T-helper 2 cell treated with Interferon-gamma antibody and Interleukin-4, amounts not matched to agents 100 ng/mL and 5 ng/mL, for 36 hours (primary cell): ENCODE data around the gene UBE2E1. TPM values are rescaled to one million over a fixed set of nuclear protein-coding genes. Genes with fewer than 3 reads are reported as not detected.

Experiments used
- intact Hi-C: fragments of 100-400 bp; cut with micrococcal nuclease; formaldehyde crosslinking; loops from one replicate; pipeline ENCODE4 v1.15.1; 2023
- total RNA-seq: library from RNA; stranded (reverse); gene quantifications from 2 replicates; pipeline ENCODE4 v1.2.3, GENCODE V29; 2022

The UBE2E1 gene
- 68.5 and 70.7 TPM in 2 replicates for total RNA-seq

DNA sequence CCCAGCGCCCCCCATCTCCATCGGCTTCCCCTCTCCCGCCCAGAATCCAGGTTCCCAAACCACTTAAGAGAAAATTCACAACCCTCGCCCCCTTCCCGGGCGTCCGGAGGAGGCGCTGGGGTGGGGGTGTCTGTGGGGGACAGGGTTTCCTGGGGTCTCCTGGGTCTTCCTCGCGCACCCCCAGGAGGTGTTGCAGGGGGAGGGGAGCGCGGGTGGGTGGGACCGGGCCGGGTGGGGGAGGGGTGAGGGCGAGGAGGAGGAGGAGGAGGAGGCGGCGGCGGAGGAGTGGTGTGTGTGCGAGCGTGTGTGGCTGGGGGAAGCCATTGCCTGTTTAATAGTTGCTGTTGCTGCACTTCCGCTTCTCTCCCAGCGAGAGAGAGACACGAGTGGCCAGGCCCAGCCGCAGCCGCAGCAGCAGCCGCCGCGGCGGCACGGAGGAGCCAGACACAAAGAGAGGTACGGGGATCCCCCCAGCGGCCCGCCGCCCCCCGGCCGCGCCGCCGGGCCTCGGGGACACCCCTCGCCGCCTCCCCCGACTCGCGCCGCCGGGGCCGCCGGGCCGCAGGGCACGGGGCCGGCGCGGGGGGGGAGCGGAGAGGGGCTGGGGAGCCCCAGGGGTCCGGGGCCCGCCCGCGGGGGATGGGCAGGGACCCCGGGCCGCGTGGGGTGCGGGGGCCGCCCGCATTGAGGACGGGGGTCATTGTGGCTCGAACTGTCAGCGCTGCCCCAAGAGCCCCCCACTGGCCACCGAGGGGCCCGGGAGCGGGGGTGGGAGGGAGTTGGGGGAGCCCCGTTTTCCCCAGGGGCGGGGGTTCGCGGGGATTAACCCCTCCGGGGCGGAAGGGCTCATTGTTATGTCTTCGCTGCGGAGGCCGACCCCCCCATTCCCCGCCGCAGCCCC lies at the start of gene UBE2E1:
UBE2E1 (plus strand) TSS at position 323 of the 901 bp plus-strand sequence. CDS start 1,315 bp downstream, outside the sequence.
- intact Hi-C loops: loop anchor here (1.0 to 10.0 kb wide), 4 partner anchors 111 to 604 kb away; partner anchors contain the start of genes NR1D2, RPL15 and UBE2E2

DNA sequence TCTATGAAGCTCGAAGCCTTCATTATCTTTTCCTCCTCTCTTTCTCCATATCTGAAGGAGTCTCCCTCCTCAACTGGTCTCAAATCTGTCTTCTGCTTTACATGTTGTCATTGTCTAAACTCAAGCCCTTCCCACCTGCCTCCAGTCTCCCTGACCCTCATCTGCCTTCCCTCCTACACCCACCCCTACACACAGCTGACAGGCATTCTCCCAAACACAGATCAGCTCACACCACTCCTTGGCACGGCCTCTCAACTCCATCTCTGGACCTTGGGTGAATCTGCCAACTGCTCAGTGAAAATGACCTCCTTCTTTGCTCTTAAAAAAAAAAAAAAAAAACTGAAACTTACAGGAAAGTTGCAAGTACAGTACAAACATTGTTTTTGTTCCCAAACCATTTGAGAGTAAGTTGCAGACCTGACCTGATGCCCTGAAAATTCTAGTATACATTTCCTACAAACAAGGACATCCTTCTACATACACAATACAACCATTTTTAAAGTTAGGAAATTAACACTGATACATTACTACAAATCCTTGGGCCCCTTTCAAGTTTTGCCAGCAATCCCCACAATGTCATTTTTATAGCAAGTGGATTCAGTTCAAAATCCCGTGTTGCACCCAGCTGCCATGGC lies 49.4 kb upstream of the UBE2E1 start:
- intact Hi-C loops: no loop called here

DNA sequence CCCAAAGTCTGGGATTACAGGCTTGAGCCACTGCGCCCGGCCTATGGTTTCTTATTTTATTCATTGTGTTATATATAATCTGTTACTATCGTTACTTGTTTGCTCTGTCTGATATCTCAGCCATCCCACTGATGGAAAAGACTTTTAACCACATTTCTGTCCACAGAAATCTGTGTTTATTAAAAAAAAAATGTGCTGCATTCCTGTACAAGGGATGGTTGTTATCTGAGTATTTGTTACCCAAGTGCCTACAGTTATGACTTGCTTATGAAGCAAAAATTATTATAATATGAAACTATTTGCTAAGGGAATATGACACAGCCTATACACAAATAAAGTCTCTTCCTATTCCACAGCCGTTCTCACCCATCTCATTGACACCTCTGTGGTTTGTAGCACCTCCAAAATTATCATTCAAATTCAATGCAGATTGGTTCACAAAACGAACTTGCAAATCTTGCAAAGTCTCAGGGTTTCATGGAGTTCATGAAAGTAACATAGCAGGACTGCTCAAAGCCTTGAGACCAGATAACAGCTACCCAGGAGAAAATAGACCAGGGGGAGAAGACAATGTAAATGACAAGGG lies 47.4 kb upstream of the UBE2E1 start:
- intact Hi-C loops: no loop called here

DNA sequence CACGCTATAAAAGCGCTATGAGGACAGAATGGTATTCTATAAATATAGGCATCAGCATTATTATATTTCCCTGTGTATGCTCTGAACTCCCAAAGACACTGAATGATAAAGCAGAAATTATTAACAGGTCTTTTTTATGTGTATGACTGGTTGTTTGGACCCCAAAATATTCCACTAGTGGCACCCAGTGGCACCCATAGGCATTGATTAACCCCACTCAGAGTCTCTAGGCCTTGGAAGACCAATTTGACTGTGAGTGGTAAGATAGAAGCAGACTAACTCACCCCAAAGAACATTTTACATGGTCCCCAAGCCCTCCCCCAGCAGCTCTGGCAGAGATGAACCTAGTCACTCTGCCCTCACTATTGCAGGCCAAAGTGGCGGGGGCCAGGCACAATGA lies 45.4 kb upstream of the UBE2E1 start:
- intact Hi-C loops: no loop called here

DNA sequence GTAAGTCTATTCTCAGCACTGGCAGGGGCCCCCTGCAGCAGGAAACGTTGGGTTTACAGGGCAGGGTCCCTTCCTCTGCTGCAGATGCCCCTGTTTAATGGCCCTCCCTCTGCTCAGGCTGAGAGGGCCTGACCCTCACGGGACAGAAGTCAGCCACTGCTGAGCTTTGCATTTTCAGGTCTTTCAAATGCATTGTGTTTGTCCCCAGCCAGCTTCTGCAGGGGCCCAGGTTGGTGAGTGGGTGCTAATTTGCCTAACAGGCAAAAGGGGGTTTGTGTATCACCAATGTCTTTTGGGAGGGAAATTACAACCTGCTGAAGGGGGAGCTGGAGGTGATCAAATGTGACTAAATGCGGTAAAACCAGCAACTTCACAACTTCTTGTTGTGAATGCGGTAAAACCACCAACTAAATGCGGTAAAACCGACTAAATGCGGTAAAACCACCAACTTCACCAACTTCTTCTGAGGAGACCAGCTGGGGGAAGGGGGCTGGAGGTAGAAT lies 44.8 kb upstream of the UBE2E1 start:
- intact Hi-C loops: no loop called here

DNA sequence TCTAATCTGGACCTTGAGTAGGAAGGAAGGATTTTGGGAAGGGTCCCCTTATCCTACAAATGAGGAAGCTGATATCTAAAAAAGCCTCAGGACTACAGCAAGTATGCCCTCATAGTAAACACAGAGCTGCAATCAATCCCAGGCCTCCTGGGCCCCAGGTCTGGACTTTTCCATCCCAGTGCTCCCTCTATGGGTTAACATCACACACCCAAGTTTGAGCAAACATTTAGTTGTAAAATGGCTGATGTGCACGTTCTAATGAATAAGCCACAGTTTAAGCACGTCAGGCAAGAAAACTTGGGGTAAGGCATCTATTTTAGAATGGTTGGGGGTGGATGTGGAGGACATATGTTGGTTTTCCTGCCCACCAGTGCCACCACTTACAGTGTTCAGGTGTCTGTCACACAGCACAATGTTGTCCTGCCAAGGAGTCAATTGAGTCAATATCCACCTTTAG lies 44.3 kb upstream of the UBE2E1 start:
- intact Hi-C loops: no loop called here

DNA sequence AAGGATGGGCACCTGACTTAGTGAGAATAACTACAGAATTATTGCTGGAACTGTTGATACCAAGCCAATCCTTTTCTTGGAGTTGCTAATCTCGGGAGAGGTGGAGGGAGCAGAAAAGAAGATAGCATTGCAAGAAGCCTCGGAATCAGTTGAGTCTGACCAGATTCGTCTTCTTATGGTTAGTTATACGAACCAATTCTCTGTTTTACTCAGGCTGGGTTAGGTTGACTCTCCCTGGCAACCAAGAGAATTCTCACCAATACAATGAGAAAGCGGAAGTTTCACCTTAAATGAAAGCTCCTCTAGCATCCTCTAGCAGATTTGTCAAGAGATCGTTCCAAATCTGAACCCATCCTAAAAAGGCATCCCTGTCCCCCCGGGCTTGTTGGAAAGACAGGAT lies 43.5 kb upstream of the UBE2E1 start:
- intact Hi-C loops: no loop called here

DNA sequence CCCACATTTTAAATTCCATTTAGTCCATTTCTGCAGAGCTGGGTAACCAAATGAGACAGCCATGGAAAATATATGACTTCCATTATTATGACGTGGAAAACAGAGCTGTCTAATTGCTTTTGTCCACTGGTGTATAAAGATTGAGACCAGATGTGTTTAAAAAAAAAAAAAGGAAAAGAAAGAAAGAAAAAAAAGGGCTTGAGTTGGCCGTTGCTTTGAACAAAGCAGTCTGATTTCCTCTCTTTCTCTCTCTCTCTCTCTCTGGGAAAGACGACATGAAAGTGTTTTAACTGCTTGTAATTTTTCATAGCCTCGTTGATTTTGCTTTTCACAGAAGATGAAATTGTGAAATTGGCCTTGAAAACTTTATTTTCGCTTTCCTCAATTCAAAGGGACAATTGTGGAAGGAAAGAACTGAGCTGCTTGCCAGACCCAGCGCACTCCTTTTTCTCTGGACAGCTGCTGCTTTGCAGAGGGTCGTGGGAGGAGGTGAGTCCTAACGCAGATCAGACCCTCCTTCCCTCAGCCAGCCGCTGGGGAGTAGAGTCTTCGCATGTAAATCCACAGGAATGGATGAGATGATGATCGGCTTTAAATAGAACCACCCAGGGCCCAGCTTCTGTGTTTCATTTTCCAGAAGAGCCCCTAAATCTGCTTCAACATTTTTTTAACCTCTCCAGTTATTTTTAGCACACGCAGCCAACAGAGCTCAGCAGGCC lies 42.8 kb upstream of the UBE2E1 start:
- intact Hi-C loops: no loop called here

DNA sequence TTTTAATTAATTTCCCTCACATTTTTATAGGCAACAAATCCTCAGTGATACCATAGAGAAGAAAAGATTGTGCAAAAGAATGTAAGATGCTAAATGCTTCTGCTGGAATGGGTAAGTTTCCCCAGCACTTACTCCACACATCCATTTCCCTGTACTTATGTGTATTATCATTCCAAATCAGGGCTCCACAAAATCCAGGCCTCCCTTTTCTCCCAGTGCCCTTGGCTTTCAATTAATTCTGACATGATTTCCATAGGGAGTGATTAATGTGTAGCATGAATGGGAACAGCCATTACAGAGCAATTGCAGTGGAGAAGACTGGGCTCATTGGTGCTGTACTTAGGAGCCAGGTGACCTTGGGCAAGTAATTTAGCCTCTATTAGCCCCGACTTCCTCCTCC lies 41.3 kb upstream of the UBE2E1 start:
- intact Hi-C loops: no loop called here

DNA sequence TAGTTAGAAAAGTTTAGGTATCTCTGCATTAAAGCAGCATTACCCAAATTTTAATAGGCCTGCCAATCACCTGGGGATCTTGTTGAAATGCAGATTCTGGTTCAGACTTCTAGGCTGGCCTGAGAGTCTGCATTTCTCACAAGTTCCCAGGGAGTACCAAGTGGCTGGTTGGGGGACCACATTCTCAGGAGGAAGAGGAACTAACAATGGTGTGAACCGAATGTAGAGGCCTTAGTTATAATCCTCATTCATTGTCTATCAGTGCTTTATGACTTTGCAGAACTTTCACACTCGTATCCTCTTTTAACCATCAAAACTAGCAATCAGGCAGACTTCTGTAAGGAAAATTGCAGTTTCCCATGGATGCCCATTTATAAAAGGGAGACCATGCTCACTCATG lies 38.2 kb upstream of the UBE2E1 start:
- intact Hi-C loops: no loop called here

DNA sequence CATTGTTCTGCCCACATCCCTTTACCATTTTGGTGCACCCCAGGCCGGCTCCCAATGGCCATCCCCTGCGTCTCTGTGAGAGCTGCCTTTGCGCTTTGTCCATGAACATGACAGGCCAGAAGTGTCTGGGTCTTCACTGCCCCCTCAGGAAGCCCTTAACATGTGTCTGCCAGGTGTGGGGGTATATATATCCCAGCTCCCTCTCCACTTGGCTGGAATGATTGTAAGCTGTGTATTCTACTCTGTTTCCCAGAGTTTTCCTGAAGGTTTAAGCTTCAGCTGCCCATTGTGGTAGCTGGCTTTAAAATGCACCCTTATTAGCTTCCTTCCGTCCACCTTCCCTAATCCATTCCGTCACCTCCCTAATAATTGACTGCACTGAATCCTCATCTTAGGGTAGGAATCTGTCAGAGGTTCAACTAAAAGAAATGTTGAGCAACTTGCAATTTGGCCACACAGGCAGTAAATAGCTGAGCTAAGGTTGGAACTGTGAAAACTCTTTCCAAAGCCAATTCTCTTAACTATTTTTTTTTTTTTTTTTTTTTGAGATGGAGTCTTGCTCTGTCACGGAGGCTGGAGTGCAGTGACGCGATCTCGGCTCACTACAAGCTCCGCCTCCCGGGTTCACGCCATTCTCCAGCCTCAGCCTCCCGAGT lies 30.4 kb upstream of the UBE2E1 start:
- intact Hi-C loops: no loop called here

DNA sequence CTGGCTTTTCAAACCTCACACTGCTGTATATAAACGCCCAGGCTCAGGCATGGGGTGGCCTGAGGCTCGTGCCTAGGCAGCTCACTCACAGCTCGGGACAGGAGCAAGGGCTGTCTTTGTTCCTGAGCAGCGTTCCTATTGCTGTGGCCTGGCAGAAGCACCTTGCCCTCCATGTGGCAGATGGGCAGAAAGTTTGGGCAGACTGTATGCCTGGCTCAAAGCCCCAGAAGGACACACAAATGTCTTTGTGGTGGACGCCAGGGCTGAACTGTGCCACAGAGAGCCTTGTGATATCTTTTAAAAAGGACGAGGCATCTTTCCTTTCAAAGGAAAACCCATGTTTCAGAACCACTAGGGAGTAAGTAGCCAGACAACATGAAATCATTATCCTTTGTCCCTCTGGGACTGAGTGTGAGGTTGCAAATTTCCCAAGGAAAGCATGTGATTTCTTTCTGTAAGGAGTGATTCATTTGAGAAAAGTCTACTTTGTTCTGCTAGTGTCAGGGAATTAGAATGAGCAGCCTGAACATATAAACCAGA lies 29.3 kb upstream of the UBE2E1 start:
- intact Hi-C loops: no loop called here

DNA sequence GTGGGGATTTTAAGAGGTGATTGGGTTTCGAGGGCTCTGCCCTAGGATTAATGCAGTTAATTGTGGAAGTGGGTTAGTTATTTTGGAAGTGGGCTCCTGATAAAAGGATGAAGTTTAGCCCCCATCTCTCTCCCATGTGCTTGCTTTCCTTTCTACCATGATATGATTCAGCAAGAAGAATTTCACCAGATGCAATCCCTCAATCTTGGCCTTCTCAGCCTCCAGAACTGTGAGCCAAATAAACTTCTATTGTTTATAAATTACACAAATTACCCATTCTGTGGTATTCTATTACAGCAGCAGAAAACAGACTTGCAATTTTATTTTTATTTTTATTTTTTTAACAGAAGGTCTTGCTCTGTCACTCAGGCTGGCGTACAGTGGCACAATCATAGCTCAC lies 27.3 kb upstream of the UBE2E1 start:
- intact Hi-C loops: no loop called here

DNA sequence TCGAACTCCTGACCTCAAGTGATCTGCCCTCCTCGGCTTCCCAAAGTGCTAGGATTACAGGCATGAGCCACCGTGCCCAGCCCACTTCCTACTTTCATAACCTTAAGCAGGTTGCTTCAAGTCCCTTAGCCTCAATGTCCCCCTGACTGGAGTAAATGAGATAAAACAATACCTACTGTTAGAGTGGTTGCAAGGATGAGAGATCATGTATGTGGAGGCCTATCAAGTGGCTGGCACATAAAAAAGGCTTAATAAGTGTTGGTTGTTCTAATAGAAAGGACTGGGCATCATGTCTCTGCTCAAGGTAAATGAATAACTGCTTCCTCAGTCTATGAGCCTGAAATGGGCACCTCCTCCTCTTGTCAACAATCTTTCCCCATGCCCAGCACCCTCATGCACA lies 25.9 kb upstream of the UBE2E1 start:
- intact Hi-C loops: no loop called here

DNA sequence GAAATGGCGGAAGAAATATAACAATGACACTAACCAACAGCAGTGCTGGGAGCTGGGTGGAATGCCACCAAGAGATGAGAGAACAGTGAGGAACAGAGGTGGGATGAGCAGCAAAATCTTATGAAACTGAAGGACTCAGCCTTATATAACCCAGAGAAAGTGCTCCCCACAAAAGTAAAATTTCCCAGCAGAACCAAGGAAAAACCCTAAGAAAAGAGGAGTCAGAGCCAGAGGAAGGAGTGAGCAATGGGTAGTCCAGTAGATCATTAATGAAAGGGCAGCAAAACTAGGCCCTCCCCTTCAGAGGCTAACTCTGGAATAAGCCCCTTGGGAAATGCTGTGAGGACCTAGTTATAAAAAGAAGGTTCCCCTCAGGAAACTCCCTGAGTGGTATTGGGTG lies 24.7 kb upstream of the UBE2E1 start:
- intact Hi-C loops: no loop called here

DNA sequence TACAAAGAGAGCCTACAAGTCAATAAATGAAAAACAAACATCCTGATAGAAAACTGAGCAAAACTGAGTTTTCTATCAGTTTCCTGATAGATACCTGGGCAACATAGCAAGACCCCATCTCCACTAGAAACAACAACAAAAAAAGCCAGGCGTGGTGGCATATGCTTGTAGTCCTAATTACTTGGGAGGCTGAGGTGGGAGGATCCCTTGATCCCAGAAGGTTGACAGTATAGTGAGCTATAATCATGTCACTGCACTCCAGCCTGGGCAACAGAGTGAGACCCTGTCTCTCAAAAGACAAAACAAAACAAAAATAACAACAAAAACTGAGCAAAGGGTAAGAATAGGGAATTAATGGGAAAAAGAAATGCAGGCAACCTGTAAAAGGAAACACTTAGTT lies 23.9 kb upstream of the UBE2E1 start:
- intact Hi-C loops: no loop called here

DNA sequence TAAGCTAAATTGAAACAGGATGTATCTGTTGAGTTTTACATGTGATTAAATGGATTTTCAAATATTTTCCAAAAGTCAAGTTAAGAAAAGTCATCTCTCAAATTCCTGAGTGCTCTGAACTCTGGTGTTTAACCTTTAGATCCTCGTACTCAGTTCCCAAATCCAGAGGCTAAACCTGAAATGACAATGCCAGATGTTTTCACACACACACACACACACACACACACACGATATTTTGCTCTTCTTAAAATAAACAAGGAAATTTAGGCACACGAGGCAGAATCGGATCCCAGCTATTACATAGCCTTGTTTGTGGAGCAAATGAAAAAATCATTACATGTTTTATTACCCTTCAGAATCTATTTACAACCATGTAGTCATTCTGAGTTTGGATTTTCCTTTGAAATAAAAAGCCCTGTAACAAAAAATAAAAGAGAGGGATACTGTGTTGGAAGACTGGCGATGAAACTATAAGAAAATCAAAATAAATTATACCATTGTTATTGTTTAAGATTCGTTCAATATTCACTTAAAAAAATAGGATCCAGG lies 20.6 kb upstream of the UBE2E1 start:
- intact Hi-C loops: no loop called here

DNA sequence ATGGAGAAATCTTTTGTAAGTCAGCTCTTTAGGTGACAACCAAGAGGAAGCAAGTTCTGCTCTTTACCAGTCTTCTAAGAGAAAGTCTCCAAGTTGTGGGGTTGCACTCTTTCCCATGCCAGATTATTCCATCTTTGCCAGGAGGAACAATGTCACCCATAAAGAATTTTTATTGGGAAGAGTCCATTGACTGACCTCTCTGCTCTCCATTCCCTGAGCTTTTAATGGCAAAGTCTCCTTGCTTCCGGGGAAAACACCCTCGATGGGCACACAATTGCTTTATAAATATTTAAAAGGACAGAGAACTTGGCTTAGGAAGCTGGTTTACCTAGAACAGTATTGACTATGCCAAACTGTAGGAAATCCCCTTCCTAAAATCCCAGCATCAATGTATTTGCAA lies 19.9 kb upstream of the UBE2E1 start:
- intact Hi-C loops: no loop called here

DNA sequence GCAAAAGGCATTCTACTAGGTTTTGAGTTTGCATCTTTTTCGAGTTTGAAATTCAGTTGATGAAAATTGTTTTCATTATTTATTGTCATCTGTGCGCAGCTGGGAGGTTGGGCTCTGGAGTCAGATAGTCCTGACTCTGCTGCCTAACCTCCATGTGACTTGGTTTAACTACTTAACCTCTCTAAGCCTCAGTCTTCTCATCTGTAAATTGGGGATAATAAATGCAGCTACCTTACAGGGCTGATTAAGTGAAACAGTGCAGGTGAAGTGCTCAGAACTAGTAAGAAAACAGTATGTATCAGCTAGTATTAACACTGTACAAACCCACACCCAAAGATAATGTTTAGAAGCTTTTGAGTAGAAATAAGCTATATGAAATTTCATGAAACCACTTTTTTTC lies 14.1 kb upstream of the UBE2E1 start:
- intact Hi-C loops: no loop called here

DNA sequence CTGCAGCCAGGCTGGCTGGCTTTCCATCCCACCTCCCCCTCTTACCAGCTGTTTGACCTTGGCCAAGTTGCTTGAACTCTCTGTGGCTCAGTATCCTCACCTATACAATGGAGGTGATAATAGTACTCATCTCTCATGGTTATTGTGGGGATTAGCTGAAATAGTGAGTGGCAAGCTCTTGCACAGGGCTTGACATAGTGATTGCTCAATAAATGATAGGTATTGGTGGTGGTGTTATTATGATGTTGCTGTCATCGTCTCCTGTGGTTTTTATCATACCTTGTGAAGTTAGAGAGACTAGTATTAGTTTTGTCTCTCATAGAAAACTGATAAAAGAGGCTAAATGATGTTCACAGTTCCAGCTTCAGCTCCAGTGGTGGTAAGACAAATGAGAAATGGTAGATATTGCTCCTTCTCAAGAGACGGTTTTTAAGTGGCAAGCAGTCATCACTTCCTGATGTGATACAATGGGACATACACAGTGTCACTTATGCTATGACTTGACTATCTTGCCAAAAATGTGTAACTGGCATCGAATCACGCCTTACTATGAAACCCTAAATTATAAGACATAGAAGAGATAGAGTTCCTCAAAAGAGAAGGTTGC lies 12.1 kb upstream of the UBE2E1 start:
- intact Hi-C loops: no loop called here
